ENCODE measurements around the gene PREX1. TPM values are rescaled to one million over a fixed set of nuclear protein-coding genes. Genes with fewer than 3 reads are reported as not detected.

The PREX1 gene
- total and polyA plus RNA-seq, 2 of the 4 experiments (the other 2 are of a cell fraction): 0.67 to 0.72 TPM

GRCh38 chr20:48791014-48791413, 36.8 kb downstream of the PREX1 start:
- Histone ChIP-seq H3K79me1 (ENCODE audit: low read depth in 1 of 2, low read length in 2 of 2) (no peaks in the 10 kb centered on the region), H2AFZ (replicated peaks; ENCODE audit: low read length, poor library complexity) (no peak overlapping the region), H2BK120ac (ENCODE audit: low read depth, low read length) (no peak overlapping the region), H3K27ac (ENCODE audit: insufficient read depth, low read length) (no peak overlapping the region), H2AK5ac (ENCODE audit: low read depth, low read length) (no peak overlapping the region), H4K20me1 (ENCODE audit: insufficient read depth, low read length) (no peaks in the 10 kb centered on the region), H3K9me3 (ENCODE audit: control insufficient read depth, insufficient read depth, low read length) (no peaks in the 10 kb centered on the region), H4K91ac (ENCODE audit: insufficient read depth, low read depth, low read length) (no peak overlapping the region), H2BK5ac (ENCODE audit: low read depth, low read length, poor library complexity, severe bottlenecking) (no peak overlapping the region), H2BK20ac (ENCODE audit: low read depth, low read length) (no peak overlapping the region), H2AK9ac (replicated peaks; ENCODE audit: low read depth, low read length, poor library complexity) (peak overlapping the region; percentile 52), H4K5ac (ENCODE audit: low read depth, low read length) (no peak overlapping the region), H3K4me2 (ENCODE audit: low read depth, low read length) (no peak overlapping the region), H3K9me1 (ENCODE audit: insufficient read depth, low read length) (no peaks in the 10 kb centered on the region), H3K18ac (ENCODE audit: low read depth, low read length) (no peak overlapping the region), H3K4me1 (ENCODE audit: control insufficient read depth, insufficient read depth, low read length) (peaks cover 2% of the 10 kb centered on the region; the same call in 1 of the 2 replicates), H2BK15ac (ENCODE audit: low read depth, low read length) (no peak overlapping the region), H3K56ac (ENCODE audit: extremely low read depth, insufficient read depth, low read length) (no peak overlapping the region), H3K9ac (ENCODE audit: low read depth, low read length) (no peak overlapping the region), H3K14ac (replicated peaks; ENCODE audit: low read depth, low read length) (no peak overlapping the region), H3K27me3 (ENCODE audit: control insufficient read depth, insufficient read depth, low read length) (peaks cover 11% of the 10 kb centered on the region; the same call in 1 of the 2 replicates), H3K4ac (ENCODE audit: low read depth, low read length) (no peak overlapping the region), H3K23ac (ENCODE audit: low read depth, low read length) (no peak overlapping the region), H4K8ac (ENCODE audit: low read depth in 2 of 2, low read length in 2 of 2) (no peak overlapping the region), H3K36me3 (ENCODE audit: control insufficient read depth, insufficient read depth, low read length) (no peaks in the 10 kb centered on the region), H3K4me3 (ENCODE audit: insufficient read depth, low read depth, low read length) (no peak overlapping the region)
- WGBS, 2 experiments (ENCODE audit: extremely low coverage in 2 of 2, insufficient read length in 1 of 2): 35% methylated on average over 5 of the region's 11 CpGs; no CpG with 5 or more reads in 1 of the 2 experiments
- intact Hi-C loops (cut with micrococcal nuclease): no loop called here
- ChIA-PET POLR2A (ENCODE audit: unreplicated experiment) (no interaction called here), CTCF (no interaction called here)
- DNase-seq (no peak), ATAC-seq (ENCODE audit: low read depth) (no peak)
- TF ChIP-seq CHD1 (IDR thresholded peaks at IDR 0.05; ENCODE audit: low read depth, low read length) (no peak), CEBPB (IDR thresholded peaks at IDR 0.05; ENCODE audit: low read depth, low read length) (no peak), RCOR1 (IDR thresholded peaks at IDR 0.05; ENCODE audit: insufficient replicate concordance, low read length) (no peak), MAFK (IDR thresholded peaks at IDR 0.05; ENCODE audit: low read depth, low read length) (no peak), ELK1 (IDR thresholded peaks at IDR 0.05; ENCODE audit: borderline replicate concordance, low read depth, low read length) (no peak), POLR2A (IDR thresholded peaks at IDR 0.05; ENCODE audit: low read depth, low read length) (no peak), RFX5 (IDR thresholded peaks at IDR 0.05; ENCODE audit: low read depth, low read length) (no peak), RAD21 (IDR thresholded peaks at IDR 0.05; ENCODE audit: low read length) (no peak), MXI1 (IDR thresholded peaks at IDR 0.05; ENCODE audit: borderline replicate concordance, low read depth, low read length) (no peak), FOS (IDR thresholded peaks at IDR 0.05; ENCODE audit: low read depth, low read length) (no peak)
- no TSS peak for BruUV-seq (replicated peaks)
- dilution Hi-C loops (cut with HindIII; ENCODE audit: low sequenced_read_pairs, unreplicated experiment): no loop called here
- in situ Hi-C loops (cut with MboI; ENCODE audit: low sequenced_read_pairs): loop anchor here (25.0 kb wide), 1 partner anchor 96 kb away; no protein-coding TSS in a partner anchor
